Hepatocyte (in vitro differentiated cells): Measurements from ENCODE around the gene SNTG2. TPM values are rescaled to one million over a fixed set of nuclear protein-coding genes. Genes with fewer than 3 reads are reported as not detected.

Experiments
- DNase-seq: peaks from one replicate; pipeline ENCODE4 v3.0.0-alpha.2; 2016; ENCODE audit warnings: low spot score
- H2AFZ ChIP-seq: fragments of 200-600 bp; sonication (generic); 2 replicates; pipeline ENCODE4 v1.6.0; 2016; ENCODE audit warnings: antibody characterized with exemption, mild to moderate bottlenecking
- H3K27ac ChIP-seq: fragments of 200-600 bp; sonication (generic); 2 replicates; pipeline ENCODE4 v1.5.1; 2016; ENCODE audit warnings: mild to moderate bottlenecking
- H3K27me3 ChIP-seq: fragments of 200-600 bp; sonication (generic); 2 replicates; pipeline ENCODE4 v1.6.1; 2016
- H3K36me3 ChIP-seq: fragments of 200-600 bp; sonication (generic); replicated peaks from 2 replicates; pipeline ENCODE4 v1.5.1; 2016; ENCODE audit warnings: low read depth; ENCODE audit not compliant: insufficient read depth
- H3K4me1 ChIP-seq: fragments of 200-600 bp; sonication (generic); 2 replicates; pipeline ENCODE4 v1.5.1; 2016; ENCODE audit warnings: mild to moderate bottlenecking, moderate library complexity; ENCODE audit not compliant: insufficient read depth
- H3K4me2 ChIP-seq: fragments of 200-600 bp; sonication (generic); 2 replicates; pipeline ENCODE4 v1.6.0; 2016
- H3K4me3 ChIP-seq: fragments of 200-600 bp; sonication (generic); 2 replicates; pipeline ENCODE4 v1.5.1; 2016; ENCODE audit warnings: mild to moderate bottlenecking
- H3K79me2 ChIP-seq: fragments of 200-600 bp; sonication (generic); 2 replicates; pipeline ENCODE4 v1.6.0; 2017; ENCODE audit warnings: mild to moderate bottlenecking
- H3K9me2 ChIP-seq: fragments of 200-600 bp; sonication (generic); replicated peaks from 2 replicates; pipeline ENCODE4 v1.6.0; 2017; ENCODE audit warnings: mild to moderate bottlenecking; ENCODE audit not compliant: insufficient read depth
- H3K9me3 ChIP-seq: fragments of 200-600 bp; sonication (generic); 2 replicates; pipeline ENCODE4 v1.5.1; 2016; ENCODE audit warnings: low read depth, mild to moderate bottlenecking
- H4K20me1 ChIP-seq: fragments of 200-600 bp; sonication (generic); 2 replicates; pipeline ENCODE4 v1.6.0; 2016; ENCODE audit warnings: mild to moderate bottlenecking; ENCODE audit not compliant: insufficient read depth, poor library complexity, severe bottlenecking
- CTCF ChIP-seq: fragments of 200-600 bp; sonication (generic); IDR thresholded peaks from 2 replicates; pipeline ENCODE4 v1.5.1; 2016; ENCODE audit warnings: antibody characterized with exemption, mild to moderate bottlenecking; ENCODE audit not compliant: poor library complexity
- EZH2 ChIP-seq: fragments of 200-600 bp; sonication (generic); IDR thresholded peaks from 2 replicates; pipeline ENCODE4 v1.6.1; 2016; ENCODE audit warnings: antibody characterized with exemption, mild to moderate bottlenecking, borderline replicate concordance
- EZH2phosphoT487 ChIP-seq: fragments of 200-600 bp; sonication (generic); IDR thresholded peaks from one replicate; pipeline ENCODE4 v1.6.1; 2018; ENCODE audit warnings: antibody characterized with exemption, mild to moderate bottlenecking, low read depth, moderate library complexity; ENCODE audit not compliant: unreplicated experiment, severe bottlenecking
- WGBS: methylation state at CpG from one replicate; pipeline ENCODE4 v1.1.6; 2016; ENCODE audit warnings: low lambda C conversion rate; ENCODE audit errors: missing lambda C conversion rate; 5-methylcytosine and 5-hydroxymethylcytosine counted together
- polyA plus RNA-seq: library from polyadenylated mRNA; unstranded; fragments of >200 nt; fragmentation: Nextera tagmentation; extraction: Ambion mirVana; gene quantifications from 2 replicates; pipeline ENCODE4 v1.2.1, GENCODE V29; 2016
- total RNA-seq: library from RNA; depleted of rRNA; stranded (reverse); fragments of >200 nt; gene quantifications from 2 replicates; pipeline ENCODE4 v1.2.3, GENCODE V29; 2014

SNTG2 gene
- total and polyA plus RNA-seq, 2 experiments from 2014 or later: not detected

GRCh38 chr2:981759-982158, 31.1 kb downstream of the SNTG2 start:
- TF ChIP-seq EZH2: no peak
- TF ChIP-seq CTCF: no peak
- TF ChIP-seq EZH2phosphoT487: no peak

GRCh38 chr2:985317-985898, 34.8 kb downstream of the SNTG2 start:
- no peak overlapping the region for H3K27ac ChIP-seq
- no peak overlapping the region for H3K4me2 ChIP-seq
- WGBS: 60% methylated on average over 7 of the region's 7 CpGs
- no peaks in the 10 kb centered on the region for H3K9me2 ChIP-seq
- no peaks in the 10 kb centered on the region for H3K79me2 ChIP-seq
- H3K4me3 ChIP-seq: no peak overlapping the region
- H2AFZ ChIP-seq: no peak overlapping the region
- no peaks in the 10 kb centered on the region for H3K27me3 ChIP-seq
- H4K20me1 ChIP-seq: no peaks in the 10 kb centered on the region
- H3K4me1 ChIP-seq: no peaks in the 10 kb centered on the region
- no peaks in the 10 kb centered on the region for H3K36me3 ChIP-seq
- TF ChIP-seq CTCF: no peak
- H3K9me3 ChIP-seq: no peaks in the 10 kb centered on the region
- DNase-seq: no peak

More at GRCh38 chr2:981759-982158, 31.1 kb downstream of the SNTG2 start:
- Histone ChIP-seq H3K9me2 (no peaks in the 10 kb centered on the region), H3K9me3 (no peaks in the 10 kb centered on the region), H3K79me2 (no peaks in the 10 kb centered on the region), H3K27ac (no peak overlapping the region), H3K27me3 (no peaks in the 10 kb centered on the region), H3K4me1 (no peaks in the 10 kb centered on the region), H3K36me3 (no peaks in the 10 kb centered on the region), H4K20me1 (no peaks in the 10 kb centered on the region), H3K4me2 (no peak overlapping the region), H3K4me3 (no peak overlapping the region), H2AFZ (no peak overlapping the region)
- 92% methylated on average over 4 of the region's 4 CpGs for WGBS
- no peak for DNase-seq

- H4K20me1 ChIP-seq: no peaks in the 10 kb centered on the region
- no peak overlapping the region for H3K4me2 ChIP-seq
- no peaks in the 10 kb centered on the region for H3K9me2 ChIP-seq
- no peaks in the 10 kb centered on the region for H3K36me3 ChIP-seq
- TF ChIP-seq EZH2phosphoT487: no peak
- TF ChIP-seq EZH2: no peak
- TF ChIP-seq CTCF: no peak
- 89% methylated on average over 16 of the region's 16 CpGs for WGBS
- no peak overlapping the region for H3K27ac ChIP-seq
- no peak for DNase-seq
- no peaks in the 10 kb centered on the region for H3K79me2 ChIP-seq
- no peak overlapping the region for H2AFZ ChIP-seq
- H3K9me3 ChIP-seq: no peaks in the 10 kb centered on the region
- H3K4me3 ChIP-seq: no peak overlapping the region
- no peaks in the 10 kb centered on the region for H3K4me1 ChIP-seq
- H3K27me3 ChIP-seq: no peaks in the 10 kb centered on the region
These were observed 37.1 kb downstream of the SNTG2 start for GRCh38 chr2:987789-988188.
